Duodenal mucosa (tissue), 2 donors: ENCODE measurements around the gene CBX2.

ENCODE experiments used
- H3K27ac ChIP-seq: one replicate; pipeline ENCODE4 v1.7.0; 2013; ENCODE audit warnings: low read depth, low read length
- H3K27me3 ChIP-seq, 2 donors: one replicate each; pipeline ENCODE4 v1.7.0; 2013; ENCODE audit warnings: low read length in 2 of 2, control low read depth in 1 of 2; ENCODE audit not compliant: insufficient read depth in 2 of 2, control insufficient read depth in 1 of 2
- H3K36me3 ChIP-seq, 2 donors: one replicate each; pipeline ENCODE4 v1.7.0; 2013; ENCODE audit warnings: low read length in 2 of 2, control low read depth in 1 of 2; ENCODE audit not compliant: insufficient read depth in 2 of 2, control insufficient read depth in 1 of 2
- H3K4me1 ChIP-seq, 2 donors: one replicate each; pipeline ENCODE4 v1.7.0; 2013; ENCODE audit warnings: low read length in 2 of 2, control low read depth in 1 of 2; ENCODE audit not compliant: insufficient read depth in 2 of 2, control insufficient read depth in 1 of 2
- H3K4me3 ChIP-seq, 2 donors: one replicate each; pipeline ENCODE4 v1.7.0; 2013; ENCODE audit warnings: low read length in 2 of 2, low read depth in 1 of 2
- H3K9ac ChIP-seq, 2 donors: one replicate each; pipeline ENCODE4 v1.7.0; 2013; ENCODE audit warnings: low read length in 2 of 2, low read depth in 1 of 2
- H3K9me3 ChIP-seq, 2 donors: one replicate each; pipeline ENCODE4 v1.7.0; 2013; ENCODE audit warnings: low read length in 2 of 2, control low read depth in 1 of 2; ENCODE audit not compliant: control insufficient read depth in 1 of 2

CBX2 gene

GRCh38 chr17:79742951-79743476 lies 34.9 kb upstream of the CBX2 start:
- H3K27ac ChIP-seq = no peak overlapping the region
- peaks cover 19 to 23% of the 10 kb centered on the region in 2 donors for H3K27me3 ChIP-seq
- no peak overlapping the region for H3K9ac ChIP-seq
- H3K36me3 ChIP-seq = no peaks in the 10 kb centered on the region
- H3K4me3 ChIP-seq = no peak overlapping the region
- H3K9me3 ChIP-seq = no peaks in the 10 kb centered on the region
- H3K4me1 ChIP-seq = peaks cover 18 to 27% of the 10 kb centered on the region in 2 donors

GRCh38 chr17:79743614-79744013 lies 34.3 kb upstream of the CBX2 start:
- H3K9me3 ChIP-seq = no peaks in the 10 kb centered on the region
- H3K4me3 ChIP-seq = no peak overlapping the region
- H3K36me3 ChIP-seq = no peaks in the 10 kb centered on the region
- H3K27ac ChIP-seq = no peak overlapping the region
- H3K9ac ChIP-seq = no peak overlapping the region
- peaks cover 24 to 29% of the 10 kb centered on the region in 2 donors for H3K27me3 ChIP-seq
- H3K4me1 ChIP-seq = peaks cover 18 to 27% of the 10 kb centered on the region in 2 donors

GRCh38 chr17:79745641-79746105 lies 32.3 kb upstream of the CBX2 start:
- Histone ChIP-seq H3K36me3 (no peaks in the 10 kb centered on the region), H3K4me1 (peaks cover 11 to 21% of the 10 kb centered on the region in 2 donors), H3K27ac (no peak overlapping the region), H3K9ac (no peak overlapping the region), H3K4me3 (no peak overlapping the region), H3K9me3 (no peaks in the 10 kb centered on the region), H3K27me3 (peaks cover 37 to 42% of the 10 kb centered on the region in 2 donors)

DNA sequence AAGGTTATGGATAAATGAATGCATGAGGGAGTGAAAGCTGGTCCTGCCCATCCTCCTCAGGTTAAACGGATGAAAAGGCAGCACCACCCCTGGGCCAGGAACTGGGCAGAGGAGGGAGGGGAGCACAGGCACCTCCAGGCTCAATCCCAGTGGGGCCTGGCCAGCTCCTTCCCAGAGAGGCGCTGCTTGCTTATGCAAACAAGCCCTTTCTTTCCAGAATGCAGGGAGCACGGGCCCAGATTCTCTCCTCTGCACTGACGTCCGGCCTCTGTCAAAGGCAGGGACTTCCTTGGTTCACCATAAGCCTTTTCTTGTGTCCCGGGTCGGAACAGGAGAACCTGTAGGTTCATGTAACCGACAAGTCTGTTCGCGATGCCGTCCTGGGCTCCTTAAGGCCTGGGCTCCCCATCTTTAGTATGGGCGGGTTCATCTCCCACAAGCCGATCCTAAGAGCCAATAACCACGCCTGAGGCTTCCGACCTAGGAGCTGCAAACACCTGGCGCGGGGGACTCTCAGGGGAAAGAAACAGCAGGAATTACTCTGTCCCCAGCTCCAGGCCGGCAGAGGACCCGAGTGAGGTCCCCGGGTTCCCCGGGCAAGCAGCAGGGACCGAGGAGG lies 30.9 kb upstream of the CBX2 start:
- Histone ChIP-seq H3K9me3 (no peaks in the 10 kb centered on the region), H3K9ac (no peak overlapping the region), H3K27ac (no peak overlapping the region), H3K27me3 (peaks cover 42% of the 10 kb centered on the region in 2 donors), H3K36me3 (no peaks in the 10 kb centered on the region), H3K4me1 (peaks cover 10 to 15% of the 10 kb centered on the region in 2 donors), H3K4me3 (no peak overlapping the region)

GRCh38 chr17:79747508-79748294 lies 30.2 kb upstream of the CBX2 start:
- Histone ChIP-seq H3K27me3 (peaks cover 42% of the 10 kb centered on the region in 2 donors), H3K4me3 (no peak overlapping the region), H3K9ac (no peak overlapping the region), H3K36me3 (no peaks in the 10 kb centered on the region), H3K9me3 (no peaks in the 10 kb centered on the region), H3K27ac (no peak overlapping the region), H3K4me1 (peaks cover 3 to 8% of the 10 kb centered on the region in 2 donors)

- H3K9me3 ChIP-seq = no peaks in the 10 kb centered on the region
- no peak overlapping the region for H3K9ac ChIP-seq
- no peak overlapping the region for H3K27ac ChIP-seq
- peaks cover 0 to 4% of the 10 kb centered on the region in 2 donors for H3K4me1 ChIP-seq
- no peak overlapping the region for H3K4me3 ChIP-seq
- no peaks in the 10 kb centered on the region for H3K36me3 ChIP-seq
- peaks cover 45 to 46% of the 10 kb centered on the region in 2 donors for H3K27me3 ChIP-seq
Observed at GRCh38 chr17:79748295-79749099, 29.5 kb upstream of the CBX2 start.

GRCh38 chr17:79749156-79749815 lies 28.7 kb upstream of the CBX2 start:
- Histone ChIP-seq H3K36me3 (no peaks in the 10 kb centered on the region), H3K9ac (no peak overlapping the region), H3K4me1 (peaks cover 0 to 4% of the 10 kb centered on the region in 2 donors), H3K9me3 (no peaks in the 10 kb centered on the region), H3K4me3 (no peak overlapping the region), H3K27me3 (peaks cover 46% of the 10 kb centered on the region in 2 donors), H3K27ac (no peak overlapping the region)

GRCh38 chr17:79749958-79750357 lies 28.0 kb upstream of the CBX2 start:
- Histone ChIP-seq H3K9ac (no peak overlapping the region), H3K4me3 (no peak overlapping the region), H3K36me3 (no peaks in the 10 kb centered on the region), H3K27ac (no peak overlapping the region), H3K27me3 (peaks cover 46 to 53% of the 10 kb centered on the region in 2 donors), H3K9me3 (no peaks in the 10 kb centered on the region), H3K4me1 (peaks cover 0 to 4% of the 10 kb centered on the region in 2 donors)

DNA sequence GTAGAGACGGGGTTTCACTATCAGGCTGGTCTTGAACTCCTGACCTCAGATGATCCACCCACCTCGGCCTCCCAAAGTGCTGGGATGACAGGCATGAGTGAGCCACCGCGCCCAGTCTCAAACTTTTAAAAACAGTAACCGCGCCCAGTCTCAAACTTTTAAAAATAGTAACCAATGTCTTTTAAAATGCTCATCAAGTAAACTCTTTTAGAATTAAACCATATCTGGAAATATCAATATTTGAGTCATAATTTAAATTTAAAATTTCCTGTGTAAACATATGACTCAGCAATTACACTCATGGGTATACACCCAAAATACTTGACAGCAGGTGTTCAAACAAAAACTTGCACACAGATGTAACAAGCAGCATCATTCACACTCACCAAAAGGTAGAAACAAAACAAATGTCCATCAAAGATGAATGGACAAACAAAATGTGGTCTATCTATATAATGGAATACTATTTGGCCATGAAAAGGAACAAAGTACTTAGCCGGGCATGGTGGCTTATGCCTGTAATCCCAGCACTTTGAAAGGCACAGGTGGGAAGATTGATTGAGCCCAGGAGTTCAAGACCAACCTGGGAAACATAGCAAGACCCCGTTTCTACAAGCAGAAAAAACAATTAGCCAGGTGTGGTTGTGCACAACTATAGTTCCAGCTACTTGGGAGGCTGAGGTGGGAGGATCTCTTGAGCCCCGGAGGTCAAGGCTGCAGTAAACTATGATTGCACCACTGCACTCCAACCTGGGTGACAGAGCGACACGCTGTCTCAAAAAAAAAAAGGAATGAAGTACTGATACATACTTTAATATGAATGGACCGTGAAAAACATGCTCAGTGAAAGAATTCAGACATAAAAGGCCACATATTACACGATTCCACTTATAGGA lies 27.1 kb upstream of the CBX2 start:
- H3K9me3 ChIP-seq = no peaks in the 10 kb centered on the region
- no peak overlapping the region for H3K4me3 ChIP-seq
- H3K36me3 ChIP-seq = no peaks in the 10 kb centered on the region
- H3K27me3 ChIP-seq = peaks cover 46 to 48% of the 10 kb centered on the region in 2 donors
- H3K9ac ChIP-seq = no peak overlapping the region
- H3K27ac ChIP-seq = no peak overlapping the region
- H3K4me1 ChIP-seq = peaks cover 0 to 4% of the 10 kb centered on the region in 2 donors
